ENCODE results near the gene AUTS2.

GRCh38 chr7:70257921-70258320 is 659.6 kb downstream of the AUTS2 start:
- TF ChIP-seq YY1 (IDR thresholded peaks at IDR 0.05; ENCODE audit: insufficient read depth, insufficient read length) (no peak), ZNF274 (IDR thresholded peaks at IDR 0.05; ENCODE audit: low read depth, low read length) (no peak), SUZ12 (IDR thresholded peaks at IDR 0.05; ENCODE audit: extremely low read depth, insufficient read depth, insufficient read length) (no peak)
